Cardiac muscle cell (in vitro differentiated cells and primary cell): ENCODE results near the gene ZSCAN31. TPM values are rescaled to one million over a fixed set of nuclear protein-coding genes. Genes with fewer than 3 reads are reported as not detected.

Experiments
- DNase-seq, 2 donors: peaks; one replicate each; pipeline versions ENCODE4 v3.0.0 to v3.0.0-alpha.2; 2010 to 2017; ENCODE audit warnings: low read depth in 1 of 2, low spot score in 1 of 2
- H3K27ac ChIP-seq: fragments of 200-600 bp; sonication (generic); 2 replicates; pipeline ENCODE4 v1.5.1; 2016
- H3K27me3 ChIP-seq: fragments of 200-600 bp; sonication (generic); 2 replicates; pipeline ENCODE4 v1.6.0; 2016; ENCODE audit warnings: control low read depth
- H3K36me3 ChIP-seq: fragments of 200-600 bp; sonication (generic); 2 replicates; pipeline ENCODE4 v1.5.1; 2016; ENCODE audit warnings: control low read depth
- H3K4me1 ChIP-seq: fragments of 200-600 bp; sonication (generic); 2 replicates; pipeline ENCODE4 v1.8.1; 2017; ENCODE audit warnings: low read depth, mild to moderate bottlenecking, mixed run types
- H3K4me3 ChIP-seq: fragments of 200-600 bp; sonication (generic); 2 replicates; pipeline ENCODE4 v1.5.1; 2016; ENCODE audit warnings: mild to moderate bottlenecking
- H3K9me3 ChIP-seq: fragments of 200-600 bp; sonication (generic); 2 replicates; pipeline ENCODE4 v1.5.1; 2017; ENCODE audit warnings: low read depth, mild to moderate bottlenecking, control low read depth
- CTCF ChIP-seq: IDR thresholded peaks from 2 replicates; pipeline ENCODE4 v1.5.1; 2012; ENCODE audit warnings: low read depth, mild to moderate bottlenecking, low read length
- polyA plus RNA-seq: library from polyadenylated mRNA; unstranded; fragments of >200 nt; fragmentation: Nextera tagmentation; extraction: Ambion mirVana; gene quantifications from 2 replicates; pipeline ENCODE4 v1.2.1, GENCODE V29; 2016
- total RNA-seq: library from RNA; depleted of rRNA; stranded (reverse); fragments of >200 nt; gene quantifications from 2 replicates; pipeline ENCODE4 v1.2.3, GENCODE V29; 2016

ZSCAN31 gene
- total and polyA plus RNA-seq, 2 experiments from 2014 or later, result 3.8 to 8.1 TPM

- H3K27me3 ChIP-seq, result no peaks in the 10 kb centered on the region
- no peak for DNase-seq
- H3K4me1 ChIP-seq, result no peaks in the 10 kb centered on the region
- H3K27ac ChIP-seq, result no peak overlapping the region
- H3K4me3 ChIP-seq, result no peak overlapping the region
- peaks cover 13% of the 10 kb centered on the region for H3K36me3 ChIP-seq
- no peaks in the 10 kb centered on the region for H3K9me3 ChIP-seq
- no peak for TF ChIP-seq CTCF
These were observed 32.4 kb downstream of the ZSCAN31 start for GRCh38 chr6:28303570-28303969.

- Histone ChIP-seq H3K9me3 (no peaks in the 10 kb centered on the region), H3K36me3 (peaks cover 30% of the 10 kb centered on the region), H3K27me3 (no peaks in the 10 kb centered on the region), H3K27ac (no peak overlapping the region), H3K4me3 (no peak overlapping the region), H3K4me1 (no peaks in the 10 kb centered on the region)
- TF ChIP-seq CTCF, result no peak
- no peak for DNase-seq
These were observed 39.4 kb downstream of the ZSCAN31 start for GRCh38 chr6:28296520-28297060.

GRCh38 chr6:28295326-28295725, 40.6 kb downstream of the ZSCAN31 start:
- no peak overlapping the region for H3K4me3 ChIP-seq
- H3K36me3 ChIP-seq, result peaks cover 18% of the 10 kb centered on the region
- no peak for TF ChIP-seq CTCF
- no peaks in the 10 kb centered on the region for H3K4me1 ChIP-seq
- no peak for DNase-seq
- H3K27ac ChIP-seq, result no peak overlapping the region
- no peaks in the 10 kb centered on the region for H3K27me3 ChIP-seq
- no peaks in the 10 kb centered on the region for H3K9me3 ChIP-seq

GRCh38 chr6:28291573-28291972, 44.4 kb downstream of the ZSCAN31 start:
- H3K4me3 ChIP-seq, result no peak overlapping the region
- H3K27me3 ChIP-seq, result no peaks in the 10 kb centered on the region
- TF ChIP-seq CTCF, result no peak
- H3K27ac ChIP-seq, result no peak overlapping the region
- no peaks in the 10 kb centered on the region for H3K4me1 ChIP-seq
- no peak for DNase-seq
- H3K9me3 ChIP-seq, result no peaks in the 10 kb centered on the region
- H3K36me3 ChIP-seq, result peaks cover 18% of the 10 kb centered on the region

- peaks cover 3% of the 10 kb centered on the region for H3K4me1 ChIP-seq
- no peak overlapping the region for H3K27ac ChIP-seq
- no peak overlapping the region for H3K4me3 ChIP-seq
- no peak for TF ChIP-seq CTCF
- peaks cover 31% of the 10 kb centered on the region for H3K36me3 ChIP-seq
- H3K9me3 ChIP-seq, result no peaks in the 10 kb centered on the region
- no peaks in the 10 kb centered on the region for H3K27me3 ChIP-seq
- no peak for DNase-seq
These were observed 53.0 kb downstream of the ZSCAN31 start for GRCh38 chr6:28282926-28283325.
